ENCODE measurements around the gene KCNK1.

The KCNK1 gene

GRCh38 chr1:233704898-233705723 lies 91.2 kb downstream of the KCNK1 start:
- DNase-seq (ENCODE audit: low read depth) = no peak
- no peak for TF ChIP-seq CTCF (conservative IDR thresholded peaks at IDR 0.05; ENCODE audit: control insufficient read depth, insufficient read depth, low read depth, low read length)
- H3K4me3 ChIP-seq (ENCODE audit: control insufficient read depth, low read depth, low read length) = no peak overlapping the region

GRCh38 chr1:233707153-233707879 lies 93.4 kb downstream of the KCNK1 start:
- peak; percentile 63 for DNase-seq (ENCODE audit: low read depth)
- TF ChIP-seq CTCF (conservative IDR thresholded peaks at IDR 0.05; ENCODE audit: control insufficient read depth, insufficient read depth, low read depth, low read length) = no peak
- H3K4me3 ChIP-seq (ENCODE audit: control insufficient read depth, low read depth, low read length) = no peak overlapping the region

- peak; percentile 14 for DNase-seq (ENCODE audit: low read depth)
- TF ChIP-seq CTCF (conservative IDR thresholded peaks at IDR 0.05; ENCODE audit: control insufficient read depth, insufficient read depth, low read depth, low read length) = no peak
- H3K4me3 ChIP-seq (ENCODE audit: control insufficient read depth, low read depth, low read length) = no peak overlapping the region
These were observed 94.2 kb downstream of the KCNK1 start for GRCh38 chr1:233707880-233708815.

- no peak for DNase-seq (ENCODE audit: low read depth)
- no peak overlapping the region for H3K4me3 ChIP-seq (ENCODE audit: control insufficient read depth, low read depth, low read length)
- TF ChIP-seq CTCF (conservative IDR thresholded peaks at IDR 0.05; ENCODE audit: control insufficient read depth, insufficient read depth, low read depth, low read length) = no peak
These were observed 96.1 kb downstream of the KCNK1 start for GRCh38 chr1:233710031-233710430.

GRCh38 chr1:233710507-233710906 lies 96.6 kb downstream of the KCNK1 start:
- no peak for DNase-seq (ENCODE audit: low read depth)
- H3K4me3 ChIP-seq (ENCODE audit: control insufficient read depth, low read depth, low read length) = no peak overlapping the region
- no peak for TF ChIP-seq CTCF (conservative IDR thresholded peaks at IDR 0.05; ENCODE audit: control insufficient read depth, insufficient read depth, low read depth, low read length)

- TF ChIP-seq CTCF (conservative IDR thresholded peaks at IDR 0.05; ENCODE audit: control insufficient read depth, insufficient read depth, low read depth, low read length) = no peak
- no peak for DNase-seq (ENCODE audit: low read depth)
- H3K4me3 ChIP-seq (ENCODE audit: control insufficient read depth, low read depth, low read length) = no peak overlapping the region
These were observed 100.8 kb downstream of the KCNK1 start for GRCh38 chr1:233714631-233715217.

Data from fibroblast of mammary gland (primary cell).